SU-DHL-6 (cell line): ENCODE data around the gene SLC6A3.

Source experiments
- H2AFZ ChIP-seq: fragments of 200-600 bp; sonication (generic); 2 replicates; pipeline ENCODE4 v1.6.1; 2014; ENCODE audit warnings: low read depth, mild to moderate bottlenecking, moderate library complexity, mixed read lengths, antibody characterized with exemption, low read length; ENCODE audit not compliant: severe bottlenecking
- H3F3A ChIP-seq: fragments of 200-600 bp; shearing (Covaris generic); 2 replicates; pipeline ENCODE4 v1.6.0; 2016; ENCODE audit warnings: antibody characterized with exemption, mild to moderate bottlenecking; ENCODE audit not compliant: insufficient read depth
- H3K27ac ChIP-seq: fragments of 200-600 bp; sonication (generic); 2 replicates; pipeline ENCODE4 v1.5.1; 2016; ENCODE audit warnings: low read depth, mild to moderate bottlenecking, low read length, moderate library complexity, mixed read lengths
- H3K27me3 ChIP-seq: fragments of 200-600 bp; sonication (generic), shearing (Covaris generic); 2 replicates; pipeline ENCODE4 v1.6.0; 2014; ENCODE audit warnings: mild to moderate bottlenecking, low read length
- H3K36me3 ChIP-seq: fragments of 200-600 bp; sonication (generic); 2 replicates; pipeline ENCODE4 v1.6.1; 2014; ENCODE audit warnings: mild to moderate bottlenecking, low read length, mixed read lengths
- H3K4me2 ChIP-seq: fragments of 300-600, 200-600 bp; shearing (Covaris generic), sonication (generic); 2 replicates; pipeline ENCODE4 v1.6.0; 2014; ENCODE audit warnings: low read length, low read depth, mild to moderate bottlenecking; ENCODE audit not compliant: poor library complexity, severe bottlenecking
- H3K4me3 ChIP-seq: fragments of 200-600 bp; sonication (generic); 2 replicates; pipeline ENCODE4 v1.5.1; 2014; ENCODE audit warnings: antibody characterized with exemption, low read length, mild to moderate bottlenecking, mixed read lengths; ENCODE audit not compliant: insufficient read depth, poor library complexity, severe bottlenecking
- H3K79me2 ChIP-seq: fragments of 200-600 bp; sonication (generic); 2 replicates; pipeline ENCODE4 v1.6.1; 2014; ENCODE audit warnings: mild to moderate bottlenecking, low read length, moderate library complexity; ENCODE audit not compliant: insufficient read depth
- H3K9ac ChIP-seq: fragments of 200-600 bp; sonication (generic); 2 replicates; pipeline ENCODE4 v1.7.0; 2014; ENCODE audit warnings: mild to moderate bottlenecking, low read length
- H3K9me2 ChIP-seq: fragments of 200-600 bp; sonication (generic); replicated peaks from 2 replicates; pipeline ENCODE4 v1.6.1; 2014; ENCODE audit warnings: low read length; ENCODE audit not compliant: insufficient read depth
- H3K9me3 ChIP-seq: fragments of 200-600 bp; sonication (generic); 2 replicates; pipeline ENCODE4 v1.6.1; 2014; ENCODE audit warnings: low read length, mixed read lengths; ENCODE audit not compliant: insufficient read depth
- H4K20me1 ChIP-seq: fragments of 200-600 bp; sonication (generic); 2 replicates; pipeline ENCODE4 v1.6.1; 2014; ENCODE audit warnings: low read depth, mild to moderate bottlenecking, antibody characterized with exemption, low read length, moderate library complexity, mixed read lengths
- CTCF ChIP-seq: fragments of 200-600 bp; sonication (generic); IDR thresholded peaks from one replicate; pipeline ENCODE4 v1.5.1; 2017; ENCODE audit warnings: antibody characterized with exemption, mild to moderate bottlenecking, low read length, moderate library complexity; ENCODE audit not compliant: insufficient read depth, poor library complexity, severe bottlenecking
- EZH2phosphoT487 ChIP-seq: fragments of 200-600 bp; sonication (generic), shearing (Covaris generic); conservative IDR thresholded peaks from 2 replicates; pipeline ENCODE4 v1.6.1; 2018; ENCODE audit warnings: mild to moderate bottlenecking, antibody characterized with exemption, low read length, moderate library complexity, mixed read lengths

Gene SLC6A3

DNA sequence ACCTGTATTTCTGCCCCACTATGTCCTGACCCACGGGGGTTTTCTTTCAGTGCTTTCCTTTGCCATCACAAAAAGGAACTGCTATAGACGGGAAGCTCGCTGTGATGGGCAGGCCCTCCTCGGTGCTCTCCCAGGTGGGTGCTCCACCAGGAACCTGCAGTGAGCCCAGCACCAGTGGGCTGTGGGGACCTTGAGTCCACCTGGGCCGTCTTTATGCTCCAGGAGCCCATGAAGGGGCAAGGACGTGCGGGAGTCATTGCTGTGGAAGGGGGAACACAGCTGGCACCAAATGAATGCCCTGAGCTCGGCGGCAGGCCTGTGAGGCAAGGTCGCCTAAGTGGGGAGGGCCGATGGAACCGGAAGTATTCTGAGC, 36.7 kb upstream of the SLC6A3 start:
- H3K27ac ChIP-seq: peak overlapping the region; percentile 61
- no peaks in the 10 kb centered on the region for H3K9me2 ChIP-seq
- no peak overlapping the region for H3K4me3 ChIP-seq
- no peaks in the 10 kb centered on the region for H4K20me1 ChIP-seq
- no peaks in the 10 kb centered on the region for H3K79me2 ChIP-seq
- H3K36me3 ChIP-seq: 0 out of 2 replicates have a peak, but pooled peaks cover 2% of the 10 kb centered on the region
- H3K4me2 ChIP-seq: no peak overlapping the region
- H3K9me3 ChIP-seq: no peaks in the 10 kb centered on the region
- H3K27me3 ChIP-seq: no peaks in the 10 kb centered on the region
- no peak overlapping the region for H2AFZ ChIP-seq
- no peaks in the 10 kb centered on the region for H3F3A ChIP-seq
- no peak overlapping the region for H3K9ac ChIP-seq
- TF ChIP-seq CTCF (no peak), EZH2phosphoT487 (no peak)

DNA sequence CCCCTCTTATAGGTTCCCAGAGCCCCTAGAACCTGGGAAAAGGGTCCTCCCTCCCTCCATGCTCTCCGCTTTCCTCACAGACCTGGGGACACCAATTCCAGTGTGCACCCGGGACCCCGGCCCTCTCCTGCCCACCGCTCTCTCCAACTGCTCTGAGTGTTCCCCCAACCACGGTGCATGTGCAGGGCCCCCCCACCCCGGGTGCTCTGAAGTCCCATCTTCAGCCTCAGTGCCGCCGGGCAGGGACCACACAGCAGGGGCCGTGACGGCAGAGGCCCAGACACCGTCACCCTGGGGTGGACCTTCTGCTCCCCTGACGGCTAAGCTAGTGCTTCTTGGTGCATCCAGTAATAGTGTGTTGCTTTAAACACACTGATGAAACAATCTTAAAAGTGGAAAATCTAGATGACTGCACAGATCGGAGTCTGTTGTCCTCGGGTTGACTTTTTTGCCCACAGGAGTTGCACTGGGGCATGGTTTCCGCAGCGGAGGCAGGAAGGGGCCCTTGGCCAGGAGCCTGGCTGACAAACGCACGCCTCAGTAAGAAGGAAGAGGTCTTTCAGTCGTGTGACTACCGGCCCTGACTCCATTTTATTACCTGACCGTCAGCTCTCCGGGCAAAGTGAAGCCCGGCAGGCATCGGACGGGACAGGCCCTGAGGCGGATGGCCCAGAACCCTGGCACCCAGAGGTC, 36.2 kb upstream of the SLC6A3 start:
- Histone ChIP-seq H3K79me2 (no peaks in the 10 kb centered on the region), H3K27me3 (no peaks in the 10 kb centered on the region), H3K9me2 (no peaks in the 10 kb centered on the region), H3K36me3 (0 out of 2 replicates have a peak, but pooled peaks cover 2% of the 10 kb centered on the region), H3K9me3 (no peaks in the 10 kb centered on the region), H3K27ac (peak overlapping the region; percentile 61), H3K4me3 (no peak overlapping the region), H3K9ac (no peak overlapping the region), H3K4me2 (no peak overlapping the region), H3F3A (no peaks in the 10 kb centered on the region), H2AFZ (no peak overlapping the region), H4K20me1 (no peaks in the 10 kb centered on the region)
- TF ChIP-seq CTCF: no peak
- TF ChIP-seq EZH2phosphoT487: no peak

DNA sequence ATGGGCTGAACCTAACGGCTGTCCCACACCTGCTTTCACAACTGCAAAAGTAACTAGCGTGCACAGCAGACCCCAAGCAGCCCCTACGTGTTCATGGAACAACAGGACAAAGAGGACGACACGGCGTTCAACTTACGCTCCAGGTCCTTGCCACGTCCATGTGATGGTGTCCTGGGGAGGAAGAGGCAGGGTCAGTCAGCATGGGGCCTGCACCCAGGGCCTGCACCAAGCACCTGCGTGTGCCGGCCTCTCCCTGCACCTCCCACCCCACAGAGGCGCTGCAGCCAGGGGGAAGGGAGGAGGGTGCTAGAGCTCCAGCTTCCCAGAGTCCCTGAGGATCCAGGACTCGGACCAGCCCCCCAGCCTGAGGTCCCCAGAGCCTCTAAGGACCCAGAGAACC, 35.6 kb upstream of the SLC6A3 start:
- no peaks in the 10 kb centered on the region for H3K9me3 ChIP-seq
- no peaks in the 10 kb centered on the region for H3K27me3 ChIP-seq
- H3F3A ChIP-seq: no peaks in the 10 kb centered on the region
- no peak overlapping the region for H3K4me3 ChIP-seq
- H3K9ac ChIP-seq: 0 out of 2 replicates have a peak overlapping the region, but pooled peaks have one; percentile 20
- H3K9me2 ChIP-seq: no peaks in the 10 kb centered on the region
- 0 out of 2 replicates have a peak, but pooled peaks cover 2% of the 10 kb centered on the region for H3K36me3 ChIP-seq
- H3K27ac ChIP-seq: peak overlapping the region; percentile 61
- no peaks in the 10 kb centered on the region for H4K20me1 ChIP-seq
- H3K79me2 ChIP-seq: no peaks in the 10 kb centered on the region
- TF ChIP-seq EZH2phosphoT487: no peak
- TF ChIP-seq CTCF: no peak
- no peak overlapping the region for H3K4me2 ChIP-seq
- H2AFZ ChIP-seq: no peak overlapping the region
